Urinary bladder (tissue), 4 donors: ENCODE measurements around the gene C5. TPM values are rescaled to one million over a fixed set of nuclear protein-coding genes. Genes with fewer than 3 reads are reported as not detected.

Experiments
- DNase-seq: peaks from one replicate; pipeline ENCODE4 v3.0.0-alpha.2; 2015; ENCODE audit errors: extremely low spot score
- H3K27ac ChIP-seq: one replicate; pipeline ENCODE4 v1.5.1; 2013; ENCODE audit warnings: low read depth, mild to moderate bottlenecking, moderate library complexity
- H3K36me3 ChIP-seq: one replicate; pipeline ENCODE4 v1.6.1; 2013; ENCODE audit warnings: mild to moderate bottlenecking, moderate library complexity; ENCODE audit not compliant: insufficient read depth
- H3K4me1 ChIP-seq: one replicate; pipeline ENCODE4 v1.6.1; 2013; ENCODE audit warnings: mild to moderate bottlenecking, moderate library complexity; ENCODE audit not compliant: insufficient read depth
- H3K4me3 ChIP-seq: one replicate; pipeline ENCODE4 v1.5.1; 2013; ENCODE audit warnings: low read depth, low read length
- WGBS: extraction: QIAGEN DNeasy Blood & Tissue Kit; methylation state at CpG from one replicate; pipeline ENCODE4 v1.1.7; 2013; 5-methylcytosine and 5-hydroxymethylcytosine counted together
- polyA plus RNA-seq: library from polyadenylated mRNA; stranded (reverse); fragments of 200-250 nt; gene quantifications from one replicate; pipeline ENCODE4 v1.2.3, GENCODE V29; 2013
- total RNA-seq: library from RNA; depleted of rRNA; stranded (reverse); fragments of >200 nt; gene quantifications from one replicate; pipeline ENCODE4 v1.2.3, GENCODE V29; 2014
- donor health status: healthy with polysubstance abuse.
- donor health status: healthy.

Gene C5
- total and polyA plus RNA-seq, 2 donors: 3.2 to 18.1 TPM

GRCh38 chr9:120904978-120905301, 145.1 kb downstream of the C5 start:
- DNase-seq: no peak
- 94% methylated on average over 11 of the region's 11 CpGs for WGBS
- Histone ChIP-seq H3K27ac (no peak overlapping the region), H3K4me1 (no peaks in the 10 kb centered on the region), H3K36me3 (no peaks in the 10 kb centered on the region), H3K4me3 (no peak overlapping the region)

- DNase-seq: no peak
- 92% methylated on average over 16 of the region's 16 CpGs for WGBS
- no peak overlapping the region for H3K4me3 ChIP-seq
- no peaks in the 10 kb centered on the region for H3K36me3 ChIP-seq
- no peaks in the 10 kb centered on the region for H3K4me1 ChIP-seq
- no peak overlapping the region for H3K27ac ChIP-seq
These were observed 145.8 kb downstream of the C5 start for GRCh38 chr9:120904061-120904977.

- Histone ChIP-seq H3K27ac (no peak overlapping the region), H3K36me3 (no peaks in the 10 kb centered on the region), H3K4me3 (no peak overlapping the region), H3K4me1 (no peaks in the 10 kb centered on the region)
- no peak for DNase-seq
- WGBS: 75% methylated on average over 14 of the region's 14 CpGs
These were observed 147.2 kb downstream of the C5 start for GRCh38 chr9:120902569-120903535.

Other genes with a start within 250 kb of the C5 start
- gene PSMD5, start 207.4 kb downstream of the C5 start, total RNA-seq: 38.0 TPM
- 27.6 TPM for gene PSMD5, start 207.4 kb downstream of the C5 start, polyA plus RNA-seq
- gene PHF19, start 173.1 kb downstream of the C5 start, total RNA-seq: 36.6 TPM
- 44.6 TPM for gene PHF19, start 173.1 kb downstream of the C5 start, polyA plus RNA-seq
- 4.5 TPM for gene TRAF1, start 123.5 kb downstream of the C5 start, total RNA-seq
- gene TRAF1, start 123.5 kb downstream of the C5 start, polyA plus RNA-seq: 5.3 TPM
- 37.8 TPM for gene CNTRL, start 24.7 kb upstream of the C5 start, total RNA-seq
- gene CNTRL, start 24.7 kb upstream of the C5 start, polyA plus RNA-seq: 8.7 TPM
- gene RAB14, start 151.6 kb upstream of the C5 start, total RNA-seq: 57.4 TPM
- 37.0 TPM for gene RAB14, start 151.6 kb upstream of the C5 start, polyA plus RNA-seq
- 405 TPM for gene GSN, start 217.9 kb upstream of the C5 start, total RNA-seq
- gene GSN, start 217.9 kb upstream of the C5 start, polyA plus RNA-seq: 2,591 TPM